Mesothelial cell of epicardium (in vitro differentiated cells): ENCODE measurements around the gene CCDC66. TPM values are rescaled to one million over a fixed set of nuclear protein-coding genes. Genes with fewer than 3 reads are reported as not detected.
A peak's percentile ranks its signal among the peaks of the same experiment; 100 is the strongest.

Source experiments
- DNase-seq, 2 experiments: peaks; one replicate each; pipeline ENCODE4 v3.0.0; 2021; ENCODE audit warnings: low spot score in 2 of 2; ENCODE audit not compliant: unreplicated experiment in 2 of 2
- H3K27ac Mint-ChIP-seq: 2 replicates; pipeline ENCODE4 v1.8.0; 2021; ENCODE audit warnings: mixed read lengths
- H3K27me3 Mint-ChIP-seq: 2 replicates; pipeline ENCODE4 v1.8.0; 2021; ENCODE audit warnings: low read depth, mixed read lengths
- H3K36me3 Mint-ChIP-seq: 2 replicates; pipeline ENCODE4 v1.8.0; 2021; ENCODE audit warnings: mixed read lengths
- H3K4me1 Mint-ChIP-seq: 2 replicates; pipeline ENCODE4 v1.8.0; 2021; ENCODE audit warnings: mixed read lengths
- H3K4me3 Mint-ChIP-seq: 2 replicates; pipeline ENCODE4 v1.8.0; 2021; ENCODE audit warnings: mild to moderate bottlenecking, moderate library complexity, mixed read lengths
- H3K9me3 Mint-ChIP-seq: 2 replicates; pipeline ENCODE4 v1.8.0; 2021; ENCODE audit warnings: mixed read lengths
- total RNA-seq: library from RNA; stranded (reverse); gene quantifications from 3 replicates; pipeline ENCODE4 v1.2.1, GENCODE V29; 2021
- TF ChIP-seq, protein P1 (sequence below): fragments of 200-600 bp; sonication (generic); IDR thresholded peaks from one replicate; pipeline ENCODE4 v1.5.0; 2021; ENCODE audit warnings: antibody characterized with exemption; ENCODE audit not compliant: unreplicated experiment

CCDC66 gene
- 36.0 to 40.8 TPM (median 36.2 TPM) in 3 replicates for total RNA-seq

DNA sequence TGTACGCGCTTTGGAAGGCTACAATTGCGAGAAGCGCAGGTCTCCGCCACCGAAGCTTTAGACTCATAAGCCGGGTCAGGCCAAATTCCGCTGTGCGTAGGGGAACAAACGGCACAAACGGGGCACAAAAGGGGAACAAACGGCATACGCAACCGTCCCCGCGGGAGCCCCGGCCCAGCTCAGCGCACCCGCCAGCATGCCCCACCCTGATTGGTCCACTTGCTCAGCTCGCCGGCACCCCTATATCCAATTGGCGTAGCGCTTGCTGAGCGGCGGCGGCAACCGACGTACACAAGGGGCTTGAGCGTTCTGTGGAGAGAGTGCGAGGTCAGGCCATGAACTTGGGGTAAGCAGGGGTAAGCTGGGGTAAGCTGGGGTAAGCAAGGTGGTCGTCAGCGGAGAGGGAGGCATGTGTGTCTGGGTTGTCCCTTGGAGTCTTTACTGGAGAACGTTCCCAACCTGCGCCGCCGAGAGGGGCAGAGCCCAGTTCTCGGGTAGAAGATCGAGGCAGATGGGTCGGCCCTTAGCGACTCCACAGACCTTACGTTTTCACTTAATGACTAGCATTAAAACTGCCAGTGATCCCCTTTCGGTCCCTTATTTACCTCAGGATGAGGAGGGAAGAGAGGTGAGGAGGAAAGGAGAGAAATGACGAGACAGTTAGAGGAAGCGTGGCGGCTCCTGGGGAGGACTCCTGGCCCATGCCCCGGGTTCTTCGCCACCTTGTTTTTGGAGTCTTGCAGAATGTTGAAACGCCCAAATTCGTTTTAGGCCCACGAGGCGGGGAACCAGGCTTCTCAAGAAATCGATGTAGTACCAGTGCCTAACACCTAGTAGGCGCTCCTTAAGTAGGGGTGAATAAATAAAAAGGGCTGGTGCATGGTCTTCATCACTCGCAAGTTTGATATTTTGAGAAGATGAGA, at the start of gene CCDC66:
Gene CCDC66 (plus strand): TSS at position 268 of the 923 bp plus-strand sequence. CDS start 68 bp downstream, at position 336.
- Mint-ChIP-seq H3K4me3 (peak within 1 kb of the TSS; percentile 97), H3K27ac (peak within 1 kb of the TSS; percentile 98), H3K27me3 (peaks cover 27% of the 10 kb centered on the region), H3K36me3 (peaks cover 11% of the 10 kb centered on the region), H3K9me3 (no peaks in the 10 kb centered on the region), H3K4me1 (peaks cover 16% of the 10 kb centered on the region)
- TF ChIP-seq, protein P1, sequence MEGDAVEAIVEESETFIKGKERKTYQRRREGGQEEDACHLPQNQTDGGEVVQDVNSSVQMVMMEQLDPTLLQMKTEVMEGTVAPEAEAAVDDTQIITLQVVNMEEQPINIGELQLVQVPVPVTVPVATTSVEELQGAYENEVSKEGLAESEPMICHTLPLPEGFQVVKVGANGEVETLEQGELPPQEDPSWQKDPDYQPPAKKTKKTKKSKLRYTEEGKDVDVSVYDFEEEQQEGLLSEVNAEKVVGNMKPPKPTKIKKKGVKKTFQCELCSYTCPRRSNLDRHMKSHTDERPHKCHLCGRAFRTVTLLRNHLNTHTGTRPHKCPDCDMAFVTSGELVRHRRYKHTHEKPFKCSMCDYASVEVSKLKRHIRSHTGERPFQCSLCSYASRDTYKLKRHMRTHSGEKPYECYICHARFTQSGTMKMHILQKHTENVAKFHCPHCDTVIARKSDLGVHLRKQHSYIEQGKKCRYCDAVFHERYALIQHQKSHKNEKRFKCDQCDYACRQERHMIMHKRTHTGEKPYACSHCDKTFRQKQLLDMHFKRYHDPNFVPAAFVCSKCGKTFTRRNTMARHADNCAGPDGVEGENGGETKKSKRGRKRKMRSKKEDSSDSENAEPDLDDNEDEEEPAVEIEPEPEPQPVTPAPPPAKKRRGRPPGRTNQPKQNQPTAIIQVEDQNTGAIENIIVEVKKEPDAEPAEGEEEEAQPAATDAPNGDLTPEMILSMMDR = peak; percentile 65
- peak; percentile 84 to 90 for DNase-seq

DNA sequence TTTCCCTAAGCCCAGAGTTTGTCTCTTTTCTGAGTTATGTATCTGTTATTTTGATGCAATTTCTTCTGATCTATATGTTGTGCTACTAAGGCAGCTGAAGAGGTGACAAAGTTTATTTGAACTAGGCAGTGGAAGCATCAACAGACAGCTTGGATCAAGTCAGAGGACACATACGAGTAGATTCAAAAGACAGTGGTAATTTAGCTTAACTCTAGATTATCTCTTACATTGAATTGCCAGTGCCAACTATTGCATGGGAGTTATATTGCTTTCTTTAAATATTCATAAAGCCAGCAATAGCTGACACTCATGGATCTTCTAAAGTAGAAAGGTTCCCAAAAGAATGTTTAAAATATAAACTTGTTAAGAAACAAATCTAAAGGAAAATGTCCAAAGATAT, 37.3 kb upstream of the CCDC66 start:
- Mint-ChIP-seq H3K36me3 (no peaks in the 10 kb centered on the region), H3K4me1 (no peaks in the 10 kb centered on the region), H3K27me3 (peaks cover 55% of the 10 kb centered on the region), H3K9me3 (no peaks in the 10 kb centered on the region), H3K27ac (no peak overlapping the region), H3K4me3 (no peak overlapping the region)
- no peak for DNase-seq
- TF ChIP-seq, protein P1 = no peak

DNA sequence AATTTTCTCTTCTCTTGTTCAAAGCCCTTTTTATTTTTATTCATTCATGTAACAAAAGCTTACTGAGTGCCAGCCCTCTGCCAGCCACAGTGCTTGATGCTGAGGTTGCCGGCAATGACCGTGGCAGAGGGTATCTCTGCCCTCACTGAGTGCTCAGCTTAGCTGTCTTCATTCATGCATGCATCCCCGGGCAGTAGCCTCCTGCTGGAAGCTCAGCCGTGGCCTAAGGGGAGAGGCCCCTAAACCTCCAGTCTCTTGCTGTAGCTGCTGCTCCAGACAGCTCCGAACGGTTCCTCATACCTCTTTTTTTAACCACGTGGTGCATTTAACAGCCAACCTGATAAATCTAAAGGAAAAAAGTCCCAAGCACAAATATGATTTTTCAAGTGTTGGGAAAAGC, 34.6 kb upstream of the CCDC66 start:
- Mint-ChIP-seq H3K4me1 (no peaks in the 10 kb centered on the region), H3K27ac (no peak overlapping the region), H3K36me3 (no peaks in the 10 kb centered on the region), H3K9me3 (no peaks in the 10 kb centered on the region), H3K27me3 (peaks cover 44% of the 10 kb centered on the region), H3K4me3 (no peak overlapping the region)
- TF ChIP-seq, protein P1 = no peak
- DNase-seq = no peak

DNA sequence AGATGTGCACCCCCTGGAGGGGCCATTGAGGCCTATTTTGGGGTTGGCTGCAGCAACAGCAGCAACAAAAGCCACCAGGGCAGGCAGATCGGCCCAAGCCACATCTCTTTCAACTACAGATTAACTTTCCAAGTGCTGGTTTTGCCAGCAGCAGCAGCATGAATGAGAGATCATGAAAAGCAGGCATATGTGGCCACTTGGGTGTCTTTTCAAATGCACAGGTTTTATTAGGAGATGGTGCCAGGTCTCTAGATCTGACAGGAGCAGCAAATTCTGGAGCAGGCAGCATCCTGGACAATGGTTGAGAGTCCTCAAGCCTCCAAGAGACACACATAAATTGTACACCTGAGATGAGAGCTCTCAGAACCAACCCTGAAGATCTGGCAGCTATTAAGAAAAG, 31.7 kb upstream of the CCDC66 start:
- Mint-ChIP-seq H3K9me3 (no peaks in the 10 kb centered on the region), H3K4me1 (no peaks in the 10 kb centered on the region), H3K36me3 (no peaks in the 10 kb centered on the region), H3K27ac (no peak overlapping the region), H3K27me3 (peaks cover 30% of the 10 kb centered on the region), H3K4me3 (no peak overlapping the region)
- DNase-seq = no peak
- TF ChIP-seq, protein P1 = no peak

DNA sequence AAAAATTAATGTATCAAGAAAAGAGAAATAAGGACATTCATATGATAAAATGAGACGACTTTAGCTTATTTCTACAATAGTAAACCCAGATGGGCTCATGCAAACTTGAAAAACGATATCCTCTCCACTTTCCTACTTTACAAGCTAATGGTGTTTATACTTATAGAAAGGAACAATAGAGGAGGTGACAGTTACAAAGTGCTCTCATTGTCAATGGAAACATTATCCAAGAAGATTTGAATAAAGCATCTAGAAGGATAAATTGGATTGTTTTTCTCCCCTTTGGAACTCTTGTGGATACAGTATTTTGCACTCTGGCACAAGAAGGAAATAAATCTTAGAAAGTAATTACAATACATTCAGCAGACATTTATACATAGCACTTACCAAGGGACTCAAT, 20.2 kb upstream of the CCDC66 start:
- Mint-ChIP-seq H3K4me1 (peaks cover 6% of the 10 kb centered on the region), H3K27me3 (peaks cover 37% of the 10 kb centered on the region), H3K9me3 (no peaks in the 10 kb centered on the region), H3K36me3 (no peaks in the 10 kb centered on the region), H3K4me3 (no peak overlapping the region), H3K27ac (no peak overlapping the region)
- TF ChIP-seq, protein P1 = no peak
- DNase-seq = no peak
